Lung microvascular endothelial cell (primary cell): ENCODE results near the gene GJB2. TPM values are rescaled to one million over a fixed set of nuclear protein-coding genes. Genes with fewer than 3 reads are reported as not detected.
A peak's percentile ranks its signal among the peaks of the same experiment; 100 is the strongest.

ENCODE experiments used
- DNase-seq, 2 donors: peaks; one replicate each; pipeline versions ENCODE4 v3.0.0 to v3.0.0-alpha.2; 2010; ENCODE audit warnings: low read depth in 2 of 2
- total RNA-seq: library from RNA; depleted of rRNA; stranded (reverse); fragments of >200 nt; gene quantifications from 2 replicates; pipeline ENCODE4 v1.2.1, GENCODE V29; 2014

GJB2 gene
- total RNA-seq, 1 donor from 2014 or later: not detected

DNA sequence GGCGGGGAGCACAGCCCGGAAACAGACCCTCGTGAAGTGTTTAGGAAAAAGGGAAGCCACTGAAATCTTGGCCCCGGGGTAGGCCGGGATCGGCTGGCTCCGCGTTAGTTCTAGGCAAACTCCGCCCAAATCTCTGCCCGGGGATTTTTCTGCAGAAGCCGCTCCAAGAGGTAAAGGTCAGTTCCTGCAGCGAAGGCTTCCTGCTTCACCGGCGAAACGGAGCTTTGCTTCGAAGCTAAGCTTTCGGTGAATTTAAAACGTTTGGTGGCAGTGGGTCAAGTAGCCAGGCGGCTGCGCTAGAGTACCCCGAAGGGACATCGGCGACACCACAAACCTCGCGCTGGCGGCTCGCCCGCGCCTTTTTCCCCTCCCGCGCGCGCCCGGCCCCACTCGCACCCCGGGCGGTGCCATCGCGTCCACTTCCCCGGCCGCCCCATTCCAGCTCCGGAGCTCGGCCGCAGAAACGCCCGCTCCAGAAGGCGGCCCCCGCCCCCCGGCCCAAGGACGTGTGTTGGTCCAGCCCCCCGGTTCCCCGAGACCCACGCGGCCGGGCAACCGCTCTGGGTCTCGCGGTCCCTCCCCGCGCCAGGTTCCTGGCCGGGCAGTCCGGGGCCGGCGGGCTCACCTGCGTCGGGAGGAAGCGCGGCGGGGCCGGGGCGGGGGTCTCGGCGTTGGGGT is 441 bp downstream of the GJB2 start:
- DNase-seq: peak in 1 of 2 donors; percentile 16

DNA sequence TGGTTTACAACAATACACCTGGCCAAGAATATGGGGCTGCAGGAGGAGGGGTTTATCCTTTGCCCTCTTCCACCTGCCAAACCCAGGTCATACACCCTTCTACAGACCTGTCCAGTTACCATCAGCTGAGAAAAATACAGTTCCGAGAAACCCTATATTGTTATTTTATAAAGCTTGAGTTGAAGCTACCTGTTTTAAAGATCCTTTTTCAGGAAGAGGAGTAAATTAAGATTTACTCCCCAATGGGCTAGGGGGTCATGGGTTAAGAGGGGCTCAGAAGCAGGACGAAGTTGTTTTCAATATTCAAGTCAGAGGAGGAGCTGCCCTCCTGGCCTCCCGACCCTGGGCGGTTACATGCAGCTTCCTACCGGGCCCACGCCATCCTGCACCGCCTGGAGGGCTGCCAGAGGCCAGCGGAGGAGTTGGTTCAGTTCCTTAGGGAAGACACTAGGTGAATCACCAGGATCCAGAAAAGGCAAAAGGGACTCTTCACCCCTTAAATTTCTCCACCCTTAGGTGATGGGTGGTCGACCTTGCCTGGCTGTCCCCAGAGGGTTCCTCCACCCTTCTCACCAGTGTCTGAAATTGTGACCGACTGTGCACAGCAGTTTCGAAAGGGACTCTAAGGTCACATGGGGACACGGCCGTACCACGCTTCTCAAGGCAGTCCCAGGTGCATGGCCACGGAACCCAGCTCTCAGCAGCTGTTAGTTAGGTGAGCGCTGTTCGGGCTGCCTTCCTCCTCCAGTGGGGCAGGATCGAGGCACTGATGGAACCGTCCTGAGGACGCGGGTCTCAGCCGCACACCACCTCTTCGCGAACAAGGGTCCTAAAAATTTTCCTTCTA is 1.2 kb downstream of the GJB2 start:
- peak in 1 of 2 donors; percentile 30 for DNase-seq

DNA sequence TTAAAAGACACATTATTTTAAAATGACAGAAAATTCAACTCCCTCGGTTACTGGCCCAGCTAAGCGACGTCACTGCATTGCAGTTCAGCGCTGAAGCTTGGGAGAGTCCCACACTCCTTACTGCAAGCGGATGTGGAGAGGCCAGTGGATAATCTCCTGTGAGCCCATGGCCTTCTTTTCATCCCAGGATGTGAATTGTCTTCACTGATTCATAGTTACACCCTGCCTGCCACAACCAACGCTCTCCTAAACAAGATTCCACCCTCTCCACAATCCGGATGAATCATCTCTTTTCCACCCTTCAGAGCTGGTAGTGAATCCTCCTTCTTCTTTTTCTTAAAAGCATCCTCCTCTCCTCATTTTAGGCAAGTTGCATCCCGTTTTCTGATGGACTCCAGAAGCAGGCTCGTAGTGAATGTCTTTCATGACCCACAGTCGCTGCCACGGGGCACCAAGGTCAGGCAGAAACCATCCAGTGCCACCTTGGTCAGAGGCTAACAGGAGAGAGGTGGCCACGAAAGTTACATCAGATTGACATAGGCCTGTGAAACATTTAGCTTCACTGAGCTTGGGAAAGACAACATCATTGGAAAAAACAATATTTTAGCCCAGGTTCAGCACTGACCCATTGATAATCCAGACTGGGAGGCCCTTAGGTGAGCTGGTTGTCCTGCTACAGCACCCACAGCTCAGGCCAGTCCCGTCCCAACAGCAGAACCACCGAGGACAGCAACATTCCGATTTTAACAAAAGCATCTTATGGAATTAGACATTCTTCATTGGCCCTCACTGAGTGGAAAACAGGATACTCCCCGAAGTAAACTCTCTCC is 2.0 kb downstream of the GJB2 start:
- DNase-seq: peak in 1 of 2 donors; percentile 51

DNA sequence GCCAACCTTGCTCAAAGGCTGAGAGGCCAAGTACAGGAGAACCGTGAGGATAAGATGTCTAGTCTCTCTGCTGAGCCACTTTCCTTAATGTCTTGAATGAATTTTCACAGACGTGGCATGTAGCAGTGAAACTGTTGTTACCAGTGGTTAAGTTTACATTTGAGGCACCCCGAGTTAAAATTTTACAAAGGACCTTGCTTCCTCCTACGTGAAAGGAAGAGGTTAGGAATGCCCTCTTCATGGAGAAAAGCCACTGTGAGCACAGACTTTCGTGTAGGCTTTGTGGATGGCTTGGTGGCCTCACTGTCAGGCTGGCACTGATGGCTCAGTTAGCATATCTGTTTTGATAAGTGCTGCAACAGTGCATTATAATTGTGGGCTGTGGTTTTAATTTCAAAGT is 2.7 kb downstream of the GJB2 start:
- DNase-seq: no peak

DNA sequence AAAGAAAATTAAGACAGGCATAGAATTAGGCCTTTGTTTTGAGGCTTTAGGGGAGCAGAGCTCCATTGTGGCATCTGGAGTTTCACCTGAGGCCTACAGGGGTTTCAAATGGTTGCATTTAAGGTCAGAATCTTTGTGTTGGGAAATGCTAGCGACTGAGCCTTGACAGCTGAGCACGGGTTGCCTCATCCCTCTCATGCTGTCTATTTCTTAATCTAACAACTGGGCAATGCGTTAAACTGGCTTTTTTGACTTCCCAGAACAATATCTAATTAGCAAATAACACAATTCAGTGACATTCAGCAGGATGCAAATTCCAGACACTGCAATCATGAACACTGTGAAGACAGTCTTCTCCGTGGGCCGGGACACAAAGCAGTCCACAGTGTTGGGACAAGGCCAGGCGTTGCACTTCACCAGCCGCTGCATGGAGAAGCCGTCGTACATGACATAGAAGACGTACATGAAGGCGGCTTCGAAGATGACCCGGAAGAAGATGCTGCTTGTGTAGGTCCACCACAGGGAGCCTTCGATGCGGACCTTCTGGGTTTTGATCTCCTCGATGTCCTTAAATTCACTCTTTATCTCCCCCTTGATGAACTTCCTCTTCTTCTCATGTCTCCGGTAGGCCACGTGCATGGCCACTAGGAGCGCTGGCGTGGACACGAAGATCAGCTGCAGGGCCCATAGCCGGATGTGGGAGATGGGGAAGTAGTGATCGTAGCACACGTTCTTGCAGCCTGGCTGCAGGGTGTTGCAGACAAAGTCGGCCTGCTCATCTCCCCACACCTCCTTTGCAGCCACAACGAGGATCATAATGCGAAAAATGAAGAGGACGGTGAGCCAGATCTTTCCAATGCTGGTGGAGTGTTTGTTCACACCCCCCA is 3.8 kb downstream of the GJB2 start:
- no peak for DNase-seq

DNA sequence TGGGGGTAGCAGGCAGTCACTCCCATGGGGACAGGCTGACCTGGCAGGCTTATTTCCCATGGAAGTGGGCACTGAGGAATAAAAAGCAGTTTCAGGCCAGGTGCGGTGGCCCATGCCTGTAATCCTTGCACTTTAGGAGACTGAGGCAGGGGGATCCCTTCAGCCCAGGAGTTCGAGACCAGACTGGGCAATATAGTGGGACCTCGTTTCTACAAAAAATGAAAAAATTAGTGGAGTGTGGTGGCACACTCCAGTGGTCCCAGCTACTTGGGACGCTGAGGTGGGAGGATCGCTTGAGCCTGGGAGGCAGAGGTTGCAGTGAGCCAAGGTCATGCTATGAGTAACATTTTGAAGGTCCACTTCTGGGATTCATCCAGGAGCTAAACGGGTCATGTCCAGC is 6.0 kb downstream of the GJB2 start:
- DNase-seq: no peak

DNA sequence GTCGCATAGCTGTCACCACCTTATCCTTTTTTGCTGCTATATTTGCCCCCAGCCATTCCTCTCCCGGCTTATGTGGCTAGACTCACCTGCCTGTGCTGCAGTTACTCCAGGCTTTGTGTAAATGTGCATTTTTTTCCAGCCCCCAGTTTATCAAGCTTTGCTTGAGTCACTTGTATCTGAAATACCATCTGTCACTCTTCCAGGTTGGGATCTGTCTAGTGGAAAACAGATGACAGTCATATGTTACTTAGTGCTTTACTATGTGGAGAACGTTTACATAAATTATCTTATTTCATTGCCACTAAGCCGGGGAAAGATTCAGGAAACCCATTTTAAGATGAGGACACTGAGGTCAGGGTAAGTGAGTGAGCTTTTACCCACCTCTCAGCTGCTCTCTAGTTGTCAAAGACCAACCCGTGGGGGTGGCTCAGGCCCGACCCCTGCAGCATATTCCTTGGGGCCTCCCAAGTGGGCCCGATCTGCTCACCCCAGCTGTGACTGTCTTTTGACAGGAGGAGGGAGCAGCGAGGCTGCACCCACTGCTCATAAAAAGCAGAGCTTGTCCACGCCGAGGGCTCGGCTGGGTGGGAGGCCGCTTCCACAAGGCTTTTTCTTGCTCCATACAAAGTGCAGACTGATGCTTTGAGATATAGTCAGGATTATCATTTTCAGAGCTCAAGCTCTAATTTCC is 7.2 kb downstream of the GJB2 start:
- no peak for DNase-seq

DNA sequence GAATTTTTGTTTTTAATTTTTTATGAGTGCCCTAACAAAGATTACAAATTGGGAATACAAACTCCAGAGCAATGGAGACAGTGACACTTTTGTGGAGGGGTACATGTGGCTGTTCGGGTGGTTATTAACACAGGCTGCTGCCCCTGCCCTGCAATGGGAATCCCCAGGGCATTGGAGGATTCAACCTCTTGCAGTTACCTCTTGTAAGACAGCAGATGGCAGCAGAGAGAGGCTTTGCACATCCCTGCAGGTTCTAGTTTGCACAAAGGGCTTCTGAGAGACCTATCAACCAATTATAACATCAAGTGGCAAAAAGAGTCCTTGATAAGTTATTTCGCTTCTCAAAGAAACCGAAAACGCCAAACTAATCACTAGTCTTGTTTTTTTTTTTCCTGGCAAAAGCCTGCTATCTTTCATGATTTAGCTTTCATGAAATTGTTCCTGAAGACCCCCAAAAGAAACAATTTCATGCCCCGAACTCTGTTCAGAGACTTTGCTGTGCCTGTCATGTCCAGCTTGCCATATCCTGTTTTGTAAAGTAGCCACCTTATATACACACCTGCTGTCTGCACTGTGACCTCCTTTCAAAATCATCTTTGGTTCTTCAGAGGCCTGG is 10.4 kb downstream of the GJB2 start:
- peak; percentile 81 to 84 for DNase-seq

DNA sequence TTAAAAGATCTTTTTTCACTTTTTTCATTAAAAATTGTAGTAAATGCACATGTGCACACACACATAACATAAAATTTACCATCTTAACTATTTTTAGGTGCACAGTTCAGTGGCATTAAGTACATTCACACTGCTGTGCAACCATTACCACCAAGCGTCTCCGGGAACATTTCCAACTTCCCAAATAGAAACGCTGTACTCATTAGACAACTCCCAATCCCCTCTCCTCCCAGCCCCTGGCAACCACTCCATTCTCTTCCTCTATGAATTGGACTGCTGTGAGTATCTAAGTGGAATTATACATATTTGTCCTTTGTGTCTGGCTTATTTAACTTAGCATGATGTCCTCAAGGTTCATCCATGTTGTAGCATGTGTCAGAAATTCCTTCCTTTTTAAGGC is 11.6 kb downstream of the GJB2 start:
- no peak for DNase-seq

DNA sequence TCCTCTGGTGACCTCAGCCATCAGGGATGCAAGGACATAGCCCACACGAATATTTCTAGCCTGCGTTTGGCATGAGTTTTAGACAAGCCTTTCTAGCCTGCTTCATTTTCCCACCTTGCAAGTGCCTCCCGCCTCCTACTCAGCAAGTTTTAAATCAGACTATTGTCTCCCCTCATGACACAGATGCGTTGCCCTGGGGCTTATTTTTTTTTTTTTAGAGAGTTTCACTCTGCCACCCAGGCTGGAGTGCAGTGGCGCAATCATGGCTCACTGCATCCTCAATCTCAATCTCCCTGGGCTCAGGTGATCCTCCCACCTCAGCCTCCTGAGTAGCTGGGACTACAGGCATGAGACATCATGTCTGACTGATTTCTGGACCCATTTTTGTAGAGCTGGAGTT is 14.6 kb downstream of the GJB2 start:
- DNase-seq: no peak

DNA sequence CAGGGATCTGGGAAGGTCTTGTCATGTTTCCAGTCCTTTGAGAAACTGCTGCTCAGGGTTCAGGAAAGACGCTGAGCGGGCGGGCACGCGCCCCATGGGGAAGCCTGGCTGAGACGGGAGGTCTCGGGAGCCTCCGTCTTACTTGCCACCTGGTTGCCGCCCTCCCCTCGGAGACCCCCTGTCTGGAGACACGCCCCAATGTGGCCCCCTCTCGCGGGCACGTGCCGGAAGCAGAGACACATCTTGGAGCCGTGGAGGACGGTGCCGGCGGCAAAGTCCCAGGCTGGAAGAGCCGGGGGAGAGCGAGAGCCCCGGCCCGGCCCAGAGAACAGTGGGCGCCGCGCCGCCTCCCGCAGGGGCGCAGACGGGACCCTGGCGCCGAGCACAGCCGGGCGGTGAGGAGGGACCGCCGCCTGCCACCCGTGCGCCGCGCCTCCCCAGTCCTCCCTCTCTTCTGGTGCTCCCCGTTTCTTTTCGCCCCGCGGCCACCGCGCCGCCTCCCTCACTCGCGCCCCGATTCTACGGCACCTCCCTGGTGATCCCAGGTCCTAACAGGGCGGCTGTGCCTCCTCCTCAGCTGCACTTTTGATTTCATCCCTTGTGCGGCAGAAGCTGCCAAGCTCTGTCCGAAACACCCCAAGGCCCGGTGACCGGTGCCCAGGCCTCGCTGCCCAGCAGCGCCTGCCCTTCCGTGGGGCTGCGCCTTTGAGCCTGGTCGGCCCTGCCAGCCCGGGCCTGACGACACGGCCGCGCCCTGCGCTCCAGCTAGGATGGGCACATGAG is 15.5 kb downstream of the GJB2 start:
- DNase-seq: no peak

DNA sequence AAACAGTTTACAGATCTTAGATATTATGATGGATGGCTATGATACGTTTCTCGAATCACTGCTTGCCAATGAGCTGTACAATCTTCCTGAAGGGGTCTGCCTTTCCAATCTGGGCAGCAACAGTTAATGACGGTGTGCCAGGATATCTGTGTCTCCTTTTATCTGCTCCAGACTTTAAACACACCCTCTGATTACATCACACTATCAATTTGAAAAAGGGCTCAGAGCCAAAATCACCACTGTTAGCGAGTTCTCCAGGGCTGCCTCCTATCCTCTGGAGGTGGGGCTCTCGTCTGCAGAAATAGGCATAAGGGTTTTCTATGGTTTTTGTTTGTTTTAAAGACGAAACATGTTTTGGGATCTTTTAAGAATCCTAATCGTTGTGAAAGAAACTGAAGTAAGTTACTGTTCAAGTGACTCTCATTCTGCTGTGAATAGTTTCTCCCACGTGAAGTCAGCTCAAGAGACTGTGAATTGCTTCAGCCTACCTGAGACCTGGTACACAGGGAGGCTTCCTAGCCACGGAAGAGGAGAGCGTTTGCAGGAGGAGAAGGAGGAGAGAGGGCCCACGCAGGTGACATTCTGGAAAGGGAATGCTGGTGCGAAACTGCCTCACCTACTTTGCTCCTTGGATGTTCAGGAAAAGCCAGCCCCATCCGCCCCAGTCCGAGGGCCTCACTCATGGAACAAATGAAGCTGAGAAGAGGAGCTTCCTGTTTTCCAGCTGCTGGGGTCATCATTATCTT is 16.7 kb downstream of the GJB2 start:
- DNase-seq: no peak

DNA sequence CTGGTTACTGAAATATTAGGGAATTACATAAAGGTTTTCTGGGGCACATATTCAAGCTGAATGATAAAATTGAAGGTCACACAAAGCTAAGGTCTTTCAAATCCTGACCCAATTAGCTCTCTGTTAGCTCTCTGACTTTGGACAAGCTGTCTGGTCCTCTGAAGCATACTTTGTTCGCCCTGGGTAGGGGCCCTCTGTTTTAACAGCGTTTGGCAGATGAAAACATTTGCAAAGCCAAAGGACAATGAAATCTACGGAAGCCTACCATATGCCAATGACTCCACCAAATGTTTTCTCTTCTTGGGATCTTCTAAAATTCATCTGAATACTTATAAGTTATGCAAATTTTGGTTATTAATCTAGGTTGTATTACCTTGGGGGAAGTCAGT is 17.3 kb downstream of the GJB2 start:
- no peak for DNase-seq

DNA sequence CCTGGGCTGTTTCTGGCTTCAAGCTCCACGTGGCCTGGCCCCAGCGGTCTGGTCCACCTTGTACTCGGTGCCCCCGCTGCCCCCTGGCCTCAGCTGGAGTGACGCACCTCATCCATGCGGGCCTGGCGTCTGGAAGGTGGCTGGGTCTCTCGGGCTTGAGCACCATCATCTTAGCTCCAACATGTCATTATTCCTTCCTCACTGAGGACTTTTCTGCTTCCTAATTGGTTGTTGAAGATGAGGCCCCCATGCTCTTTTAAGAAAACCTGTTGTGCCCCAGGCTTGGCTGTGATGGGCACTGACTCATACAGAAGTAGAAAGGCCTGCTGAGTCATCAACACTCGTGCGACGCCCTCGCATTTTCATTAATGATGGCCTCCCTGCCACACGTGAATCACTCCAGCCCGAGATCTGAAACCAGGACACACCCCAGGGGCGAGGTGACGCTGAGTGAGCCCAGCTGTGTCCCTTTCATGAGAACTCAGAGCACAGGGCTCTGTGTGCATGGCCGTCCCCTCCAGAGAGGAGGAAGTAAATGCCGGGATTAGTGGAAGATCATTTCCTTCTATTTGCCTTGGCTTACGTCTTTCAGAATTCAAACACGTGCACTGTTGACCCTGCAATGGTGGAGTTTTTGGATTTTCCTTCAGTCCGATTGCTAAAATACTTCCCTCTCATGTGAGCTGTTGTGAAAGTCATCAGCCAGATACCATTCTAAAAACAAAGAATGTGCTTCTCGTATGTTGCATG is 17.9 kb downstream of the GJB2 start:
- DNase-seq: peak; percentile 60 to 86

DNA sequence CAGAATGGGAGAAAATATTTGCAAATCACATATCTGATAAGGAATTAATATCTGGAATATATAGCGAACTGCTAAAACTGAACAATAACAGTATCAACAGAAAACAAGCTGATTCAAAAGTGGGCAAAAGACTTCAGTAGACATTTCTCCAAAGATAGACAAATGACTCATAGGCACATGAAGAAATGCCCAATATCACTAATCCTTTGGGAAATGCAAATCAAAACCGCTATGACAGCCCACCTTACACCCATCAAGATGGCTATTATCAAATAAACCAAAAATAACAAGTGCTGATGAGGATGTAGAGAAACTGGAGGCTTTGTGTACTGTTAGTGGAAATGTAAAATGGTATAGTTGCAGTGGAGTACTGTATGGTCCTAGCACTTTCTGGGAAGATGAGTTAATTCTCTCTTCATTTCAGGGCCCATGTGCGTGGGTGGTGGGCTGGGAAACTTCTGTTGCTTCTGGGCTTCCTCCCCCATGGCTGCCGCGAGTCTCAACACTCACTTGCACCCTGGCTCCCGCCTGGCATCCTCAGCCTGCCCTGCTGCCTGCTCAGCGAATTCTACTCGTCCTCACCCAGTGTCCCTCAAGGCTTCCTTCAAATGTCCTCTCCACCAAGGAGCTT is 19.5 kb downstream of the GJB2 start:
- no peak for DNase-seq

DNA sequence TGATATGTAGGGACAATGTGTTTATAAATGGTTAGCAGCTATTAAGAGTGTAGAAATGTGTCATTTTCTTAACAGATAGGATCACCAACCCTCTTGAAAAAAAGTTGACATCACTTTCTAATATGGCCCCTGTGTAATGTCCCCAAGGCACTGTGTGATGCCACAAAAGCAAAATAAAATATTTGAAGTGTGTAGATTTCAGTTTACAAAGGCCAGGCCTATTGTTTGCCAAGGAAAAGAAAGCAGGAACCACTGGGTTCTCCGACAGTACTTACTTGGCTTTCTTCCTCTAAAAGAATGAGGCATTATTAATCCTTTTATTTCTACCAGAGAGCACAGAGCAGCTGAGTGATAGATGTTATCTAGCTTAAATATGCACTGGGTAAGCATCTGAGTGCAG is 21.4 kb downstream of the GJB2 start:
- no peak for DNase-seq

DNA sequence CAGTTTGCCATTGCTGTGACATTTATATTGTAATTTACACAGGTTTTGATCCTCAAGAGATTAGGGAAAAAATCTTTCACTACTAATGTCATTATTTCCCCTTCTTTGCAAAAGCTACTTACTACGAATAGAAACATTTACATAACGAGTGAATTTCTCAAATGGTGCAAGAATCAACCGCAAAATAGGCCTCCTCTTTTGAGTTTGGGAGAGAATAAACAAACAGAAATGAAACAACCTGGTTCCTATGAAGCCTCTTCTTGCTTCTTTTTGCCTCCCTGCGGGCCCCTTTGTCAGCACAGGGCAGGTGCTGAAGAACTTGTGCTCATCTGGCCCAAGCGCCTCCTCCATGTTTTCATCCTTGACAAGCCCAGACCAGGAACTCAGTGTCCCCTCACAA is 21.8 kb downstream of the GJB2 start:
- no peak for DNase-seq
